Mesothelial cell of epicardium (in vitro differentiated cells): ENCODE data around the gene TLR1. TPM values are rescaled to one million over a fixed set of nuclear protein-coding genes. Genes with fewer than 3 reads are reported as not detected.

ENCODE experiments used
- DNase-seq, 2 experiments: peaks; one replicate each; pipeline ENCODE4 v3.0.0; 2021; ENCODE audit warnings: low spot score in 2 of 2; ENCODE audit not compliant: unreplicated experiment in 2 of 2
- H3K27ac Mint-ChIP-seq: 2 replicates; pipeline ENCODE4 v1.8.0; 2021; ENCODE audit warnings: mixed read lengths
- H3K27me3 Mint-ChIP-seq: 2 replicates; pipeline ENCODE4 v1.8.0; 2021; ENCODE audit warnings: low read depth, mixed read lengths
- H3K36me3 Mint-ChIP-seq: 2 replicates; pipeline ENCODE4 v1.8.0; 2021; ENCODE audit warnings: mixed read lengths
- H3K4me1 Mint-ChIP-seq: 2 replicates; pipeline ENCODE4 v1.8.0; 2021; ENCODE audit warnings: mixed read lengths
- H3K4me3 Mint-ChIP-seq: 2 replicates; pipeline ENCODE4 v1.8.0; 2021; ENCODE audit warnings: mild to moderate bottlenecking, moderate library complexity, mixed read lengths
- H3K9me3 Mint-ChIP-seq: 2 replicates; pipeline ENCODE4 v1.8.0; 2021; ENCODE audit warnings: mixed read lengths
- total RNA-seq: library from RNA; stranded (reverse); gene quantifications from 3 replicates; pipeline ENCODE4 v1.2.1, GENCODE V29; 2021
- TF ChIP-seq, protein P1 (sequence below): fragments of 200-600 bp; sonication (generic); IDR thresholded peaks from one replicate; pipeline ENCODE4 v1.5.0; 2021; ENCODE audit warnings: antibody characterized with exemption; ENCODE audit not compliant: unreplicated experiment

The TLR1 gene
- total RNA-seq, 1 donor from 2014 or later = 1.2 TPM

DNA sequence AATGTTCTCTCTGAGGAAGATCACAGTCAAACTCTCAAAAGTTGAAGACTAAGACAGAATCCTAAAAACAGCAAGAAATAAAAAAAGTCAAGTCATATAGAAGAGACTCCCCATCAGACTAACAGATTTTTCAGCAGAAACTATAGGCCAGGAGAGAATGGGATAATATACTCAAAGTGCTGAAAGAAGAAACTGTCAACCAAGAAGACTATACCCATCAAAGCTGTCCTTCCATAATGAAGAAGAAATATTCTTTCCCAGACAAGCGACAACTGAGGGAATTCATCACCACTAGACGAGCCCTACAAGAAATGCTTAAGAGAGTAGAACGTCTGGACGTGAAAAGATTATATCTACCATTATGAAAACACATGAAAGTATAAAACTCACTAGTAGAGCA, 30.0 kb upstream of the TLR1 start:
- Mint-ChIP-seq H3K4me3 (no peak overlapping the region), H3K36me3 (peaks cover 6% of the 10 kb centered on the region), H3K4me1 (no peaks in the 10 kb centered on the region), H3K9me3 (peaks cover 52% of the 10 kb centered on the region), H3K27ac (no peak overlapping the region), H3K27me3 (peaks cover 10% of the 10 kb centered on the region)
- TF ChIP-seq, protein P1, sequence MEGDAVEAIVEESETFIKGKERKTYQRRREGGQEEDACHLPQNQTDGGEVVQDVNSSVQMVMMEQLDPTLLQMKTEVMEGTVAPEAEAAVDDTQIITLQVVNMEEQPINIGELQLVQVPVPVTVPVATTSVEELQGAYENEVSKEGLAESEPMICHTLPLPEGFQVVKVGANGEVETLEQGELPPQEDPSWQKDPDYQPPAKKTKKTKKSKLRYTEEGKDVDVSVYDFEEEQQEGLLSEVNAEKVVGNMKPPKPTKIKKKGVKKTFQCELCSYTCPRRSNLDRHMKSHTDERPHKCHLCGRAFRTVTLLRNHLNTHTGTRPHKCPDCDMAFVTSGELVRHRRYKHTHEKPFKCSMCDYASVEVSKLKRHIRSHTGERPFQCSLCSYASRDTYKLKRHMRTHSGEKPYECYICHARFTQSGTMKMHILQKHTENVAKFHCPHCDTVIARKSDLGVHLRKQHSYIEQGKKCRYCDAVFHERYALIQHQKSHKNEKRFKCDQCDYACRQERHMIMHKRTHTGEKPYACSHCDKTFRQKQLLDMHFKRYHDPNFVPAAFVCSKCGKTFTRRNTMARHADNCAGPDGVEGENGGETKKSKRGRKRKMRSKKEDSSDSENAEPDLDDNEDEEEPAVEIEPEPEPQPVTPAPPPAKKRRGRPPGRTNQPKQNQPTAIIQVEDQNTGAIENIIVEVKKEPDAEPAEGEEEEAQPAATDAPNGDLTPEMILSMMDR = no peak
- no peak for DNase-seq

DNA sequence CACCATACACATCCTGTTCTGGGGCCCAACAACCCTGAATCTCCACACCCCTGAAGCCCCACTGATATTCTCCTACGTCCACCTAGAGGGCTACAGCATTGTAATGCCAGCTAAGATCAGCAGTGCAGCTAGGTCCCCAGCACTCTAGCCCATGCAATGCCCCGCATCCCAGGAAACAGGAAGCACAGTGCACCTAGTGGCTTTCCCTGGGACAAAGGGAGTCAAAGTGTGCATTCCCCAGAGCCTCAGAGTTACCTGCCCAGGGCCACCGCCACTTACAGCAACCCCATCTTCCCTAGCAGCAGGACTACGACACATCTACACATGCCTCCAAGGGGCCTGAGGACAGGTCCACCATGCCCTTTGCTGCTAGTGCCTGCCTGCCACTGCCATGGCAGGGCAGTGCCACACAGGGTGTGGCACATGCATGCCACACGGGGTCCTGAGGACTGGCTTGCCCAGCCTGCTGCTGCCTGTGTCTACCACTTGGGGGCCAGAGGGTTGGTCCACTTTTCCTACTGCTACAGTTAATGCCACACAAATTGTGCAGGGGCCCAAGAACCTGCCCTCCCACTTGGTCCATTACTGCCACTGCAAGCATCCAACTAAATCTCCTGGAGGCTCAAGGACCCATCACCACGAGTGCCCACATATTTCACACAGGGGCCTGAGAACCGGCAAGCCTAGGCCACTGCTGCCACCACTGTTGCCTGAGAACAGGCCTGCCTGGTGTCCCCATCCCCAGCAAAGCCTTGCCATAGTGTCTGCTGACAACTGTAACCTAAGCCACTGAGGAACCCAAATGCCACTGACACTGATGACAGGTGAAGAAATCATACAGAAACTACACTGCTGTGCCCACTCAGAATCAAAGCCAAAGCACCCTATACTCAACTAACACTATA, 28.3 kb upstream of the TLR1 start:
- Mint-ChIP-seq H3K27me3 (peaks cover 5% of the 10 kb centered on the region), H3K27ac (no peak overlapping the region), H3K4me3 (no peak overlapping the region), H3K4me1 (no peaks in the 10 kb centered on the region), H3K36me3 (peaks cover 6% of the 10 kb centered on the region), H3K9me3 (peaks cover 52% of the 10 kb centered on the region)
- TF ChIP-seq, protein P1 = no peak
- DNase-seq = no peak

DNA sequence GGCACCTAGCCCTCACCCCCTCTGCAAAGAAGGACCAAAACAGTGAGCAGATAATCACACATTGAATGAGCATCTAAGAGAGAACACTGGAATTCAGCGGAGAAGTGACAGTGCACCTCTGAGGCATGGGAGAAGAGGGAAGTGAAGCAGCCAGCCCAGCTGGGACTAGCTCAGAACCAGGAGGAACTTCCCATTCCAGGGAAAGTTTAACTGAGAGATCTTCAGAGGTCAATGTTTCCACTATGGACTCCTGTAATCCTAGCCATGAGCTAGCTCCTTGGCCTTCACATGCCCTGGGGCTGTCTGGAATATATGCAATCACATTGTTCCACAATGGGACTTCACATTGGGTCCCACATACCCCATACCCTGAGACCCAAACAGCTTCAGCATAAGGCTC, 27.6 kb upstream of the TLR1 start:
- TF ChIP-seq, protein P1 = no peak
- no peak overlapping the region for H3K4me3 Mint-ChIP-seq
- H3K4me1 Mint-ChIP-seq = no peaks in the 10 kb centered on the region
- H3K27me3 Mint-ChIP-seq = no peaks in the 10 kb centered on the region
- no peak for DNase-seq
- H3K27ac Mint-ChIP-seq = no peak overlapping the region
- H3K9me3 Mint-ChIP-seq = peaks cover 45% of the 10 kb centered on the region
- H3K36me3 Mint-ChIP-seq = peaks cover 2% of the 10 kb centered on the region

DNA sequence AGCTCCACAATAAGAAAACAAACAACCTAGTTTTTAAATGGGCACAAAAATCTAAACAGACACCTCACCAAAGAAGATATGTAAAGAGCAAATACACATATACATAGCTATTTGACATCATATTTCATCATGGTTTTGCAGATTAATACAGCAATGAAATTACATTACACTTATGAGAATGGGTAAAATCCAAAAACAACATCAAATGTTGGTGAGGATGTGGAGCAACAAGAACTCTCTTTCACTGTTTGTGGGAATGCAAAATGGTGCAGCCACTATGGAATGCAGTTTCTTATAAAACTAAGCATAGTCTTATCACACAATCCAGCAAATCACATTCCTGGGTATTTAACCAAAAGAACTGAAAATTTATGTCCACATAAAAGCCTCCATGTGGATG, 27.1 kb upstream of the TLR1 start:
- no peaks in the 10 kb centered on the region for H3K27me3 Mint-ChIP-seq
- H3K4me3 Mint-ChIP-seq = no peak overlapping the region
- H3K4me1 Mint-ChIP-seq = no peaks in the 10 kb centered on the region
- TF ChIP-seq, protein P1 = no peak
- no peak overlapping the region for H3K27ac Mint-ChIP-seq
- H3K9me3 Mint-ChIP-seq = peaks cover 41% of the 10 kb centered on the region
- H3K36me3 Mint-ChIP-seq = peaks cover 2% of the 10 kb centered on the region
- DNase-seq = no peak

DNA sequence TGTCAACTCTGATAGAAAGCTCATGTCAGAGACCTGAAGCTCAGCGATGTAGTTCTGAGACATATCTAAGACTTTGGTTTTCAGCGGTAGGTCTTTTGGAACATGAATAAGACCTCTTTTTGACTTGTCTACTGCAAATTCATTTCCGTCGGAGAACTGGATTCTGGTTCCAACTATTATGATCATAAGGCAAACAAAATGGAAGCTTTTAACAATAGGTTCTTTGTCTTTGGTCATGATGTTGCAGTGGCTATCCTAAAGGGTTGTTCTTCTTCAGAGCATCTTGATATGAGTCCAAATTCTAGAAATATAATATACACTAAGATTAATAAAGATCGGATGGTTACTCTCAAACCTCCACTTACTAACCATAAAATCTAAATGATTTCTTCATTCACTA, 24.6 kb upstream of the TLR1 start:
- DNase-seq = no peak
- H3K36me3 Mint-ChIP-seq = peaks cover 4% of the 10 kb centered on the region
- no peaks in the 10 kb centered on the region for H3K4me1 Mint-ChIP-seq
- no peaks in the 10 kb centered on the region for H3K27me3 Mint-ChIP-seq
- H3K27ac Mint-ChIP-seq = no peak overlapping the region
- peaks cover 24% of the 10 kb centered on the region for H3K9me3 Mint-ChIP-seq
- TF ChIP-seq, protein P1 = no peak
- H3K4me3 Mint-ChIP-seq = no peak overlapping the region
